Retinal pigment epithelial cell (primary cell): ENCODE measurements around the gene DBX1.

Experiments used
- DNase-seq: peaks from one replicate; pipeline ENCODE4 v3.0.0-alpha.2; 2010; ENCODE audit warnings: low read depth
- H3K4me3 ChIP-seq: 2 replicates; pipeline ENCODE4 v1.5.1; 2011; ENCODE audit warnings: mild to moderate bottlenecking, low read length, control low read depth, moderate library complexity
- TF ChIP-seq, protein P1 (sequence below): conservative IDR thresholded peaks from 2 replicates; pipeline ENCODE4 v1.5.1; 2011; ENCODE audit warnings: low read depth, low read length, control low read depth, inconsistent platforms

The DBX1 gene

DNA sequence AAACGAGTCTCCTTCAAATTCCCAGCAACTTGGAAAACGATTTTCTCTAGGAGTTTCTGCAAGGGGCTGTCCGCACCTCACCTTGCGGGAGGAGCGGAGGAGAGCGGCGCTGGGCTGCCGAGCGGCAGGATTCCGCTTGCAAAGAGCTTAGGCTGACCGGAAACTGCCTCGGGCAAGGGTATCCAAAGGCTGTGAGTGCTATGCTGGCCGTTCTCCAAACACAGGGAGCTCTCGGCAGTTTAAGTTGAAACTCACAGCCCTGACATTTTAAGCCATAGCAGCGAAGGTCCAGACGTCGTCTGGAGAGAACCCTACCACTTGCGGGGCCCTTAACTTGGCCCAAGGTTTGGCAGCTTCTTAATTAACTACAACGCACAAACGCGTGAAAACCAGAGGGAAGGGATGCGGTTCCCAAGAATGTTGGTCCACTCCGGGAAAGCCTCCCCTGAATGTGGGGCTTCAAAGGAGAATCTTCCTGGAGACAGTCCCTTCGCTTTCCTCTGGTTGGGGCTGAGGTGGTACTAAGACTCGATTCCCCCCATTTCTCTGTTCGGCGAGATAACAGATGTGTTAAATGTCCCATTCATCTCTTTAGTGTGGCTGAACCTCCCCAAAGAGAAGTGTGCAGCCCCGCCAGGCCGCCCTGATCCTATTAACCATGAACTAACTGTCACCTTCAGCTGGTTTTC, 1.1 kb upstream of the DBX1 start:
- H3K4me3 ChIP-seq: no peak overlapping the region
- TF ChIP-seq, protein P1, sequence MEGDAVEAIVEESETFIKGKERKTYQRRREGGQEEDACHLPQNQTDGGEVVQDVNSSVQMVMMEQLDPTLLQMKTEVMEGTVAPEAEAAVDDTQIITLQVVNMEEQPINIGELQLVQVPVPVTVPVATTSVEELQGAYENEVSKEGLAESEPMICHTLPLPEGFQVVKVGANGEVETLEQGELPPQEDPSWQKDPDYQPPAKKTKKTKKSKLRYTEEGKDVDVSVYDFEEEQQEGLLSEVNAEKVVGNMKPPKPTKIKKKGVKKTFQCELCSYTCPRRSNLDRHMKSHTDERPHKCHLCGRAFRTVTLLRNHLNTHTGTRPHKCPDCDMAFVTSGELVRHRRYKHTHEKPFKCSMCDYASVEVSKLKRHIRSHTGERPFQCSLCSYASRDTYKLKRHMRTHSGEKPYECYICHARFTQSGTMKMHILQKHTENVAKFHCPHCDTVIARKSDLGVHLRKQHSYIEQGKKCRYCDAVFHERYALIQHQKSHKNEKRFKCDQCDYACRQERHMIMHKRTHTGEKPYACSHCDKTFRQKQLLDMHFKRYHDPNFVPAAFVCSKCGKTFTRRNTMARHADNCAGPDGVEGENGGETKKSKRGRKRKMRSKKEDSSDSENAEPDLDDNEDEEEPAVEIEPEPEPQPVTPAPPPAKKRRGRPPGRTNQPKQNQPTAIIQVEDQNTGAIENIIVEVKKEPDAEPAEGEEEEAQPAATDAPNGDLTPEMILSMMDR: no peak
- no peak for DNase-seq

- no peak for DNase-seq
- H3K4me3 ChIP-seq: no peak overlapping the region
Measured at GRCh38 chr11:20159466-20160381, 551 bp downstream of the DBX1 start.

GRCh38 chr11:20158597-20159257, 1.5 kb downstream of the DBX1 start:
- DNase-seq: no peak
- no peak overlapping the region for H3K4me3 ChIP-seq
- TF ChIP-seq, protein P1: no peak

More at GRCh38 chr11:20159466-20160381, 551 bp downstream of the DBX1 start:
- TF ChIP-seq, protein P1: no peak

- TF ChIP-seq, protein P1: no peak
- no peak overlapping the region for H3K4me3 ChIP-seq
- no peak for DNase-seq
Measured at GRCh38 chr11:20157728-20158127, 2.5 kb downstream of the DBX1 start.

- no peak for DNase-seq
- TF ChIP-seq, protein P1: no peak
- no peak overlapping the region for H3K4me3 ChIP-seq
Measured at GRCh38 chr11:20156876-20157613, 3.2 kb downstream of the DBX1 start.

GRCh38 chr11:20156280-20156875, 3.9 kb downstream of the DBX1 start:
- TF ChIP-seq, protein P1: no peak
- no peak overlapping the region for H3K4me3 ChIP-seq
- no peak for DNase-seq
